ENCODE measurements around the gene TCL1B.
"Not testable (repeated sequence)": the region's sequence is repeated elsewhere in the genome, so short reads cannot be mapped to it uniquely, and the experiment has no call there.

Gene TCL1B, protein sequence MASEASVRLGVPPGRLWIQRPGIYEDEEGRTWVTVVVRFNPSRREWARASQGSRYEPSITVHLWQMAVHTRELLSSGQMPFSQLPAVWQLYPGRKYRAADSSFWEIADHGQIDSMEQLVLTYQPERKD

DNA sequence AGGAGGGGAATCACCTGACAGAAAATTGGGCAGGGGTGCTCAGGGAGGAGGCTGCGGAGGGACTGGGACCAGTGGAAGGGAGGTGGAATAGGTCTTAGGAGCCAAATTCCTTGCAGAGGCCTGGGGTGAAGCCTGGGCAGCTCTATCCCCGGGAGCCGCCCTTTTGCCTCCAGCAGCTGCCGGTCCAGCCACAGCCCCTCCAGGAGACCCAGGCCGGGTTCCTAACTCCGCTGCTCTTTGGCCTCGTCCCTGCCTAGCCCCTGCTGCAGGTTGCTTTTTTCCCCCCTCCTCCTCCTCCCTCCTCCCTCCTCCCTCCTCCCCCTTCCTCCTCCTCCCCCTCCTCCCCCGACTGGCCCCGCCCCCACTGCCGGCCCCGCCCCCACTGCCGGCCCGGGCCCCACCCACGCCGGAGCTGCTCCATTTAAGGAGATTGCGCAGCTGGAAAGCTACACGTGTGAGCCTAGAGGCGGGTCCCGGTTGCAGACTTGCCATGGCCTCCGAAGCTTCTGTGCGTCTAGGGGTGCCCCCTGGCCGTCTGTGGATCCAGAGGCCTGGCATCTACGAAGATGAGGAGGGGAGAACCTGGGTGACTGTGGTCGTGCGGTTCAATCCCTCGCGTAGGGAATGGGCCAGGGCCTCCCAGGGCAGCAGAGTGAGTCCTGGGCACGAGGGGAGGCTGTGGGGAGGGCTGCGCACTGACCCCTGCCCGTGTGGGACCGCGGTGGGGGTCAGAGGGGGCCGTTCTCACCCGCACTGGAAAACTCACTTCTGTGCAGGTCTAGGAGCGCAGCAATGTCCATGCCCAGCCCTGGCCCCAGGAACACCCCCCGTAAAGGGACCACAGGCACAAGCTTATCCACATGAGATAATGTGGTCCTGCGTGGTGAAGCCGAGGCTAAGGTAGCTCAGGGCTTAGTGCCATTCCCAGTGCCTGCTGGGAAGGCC is at the start of gene TCL1B:
Gene TCL1B (plus strand): TSS at position 449 of the 945 bp plus-strand sequence. CDS start 42 bp downstream, at position 491.
- FAIRE-seq, result no peak

DNA sequence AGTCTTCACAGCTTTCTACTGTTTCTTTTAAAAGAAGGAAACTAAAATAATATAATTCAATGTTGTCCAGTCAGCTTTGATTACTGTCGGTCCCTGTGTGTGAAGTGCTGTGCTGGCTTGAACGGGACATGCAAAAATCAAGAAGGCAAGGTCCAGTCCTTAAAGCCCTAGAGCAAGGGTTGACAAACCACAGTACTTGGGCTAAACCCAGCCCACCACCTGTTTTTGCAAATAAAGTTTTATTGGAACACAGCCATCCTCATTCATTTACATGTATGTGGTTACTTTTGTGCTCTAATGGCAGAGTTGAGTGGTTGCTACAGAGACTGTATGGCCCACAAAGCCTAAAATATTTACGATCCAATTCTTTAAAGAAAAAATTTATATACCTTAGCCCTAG is 41.2 kb upstream of the TCL1B start:
- FAIRE-seq, result no peak

DNA sequence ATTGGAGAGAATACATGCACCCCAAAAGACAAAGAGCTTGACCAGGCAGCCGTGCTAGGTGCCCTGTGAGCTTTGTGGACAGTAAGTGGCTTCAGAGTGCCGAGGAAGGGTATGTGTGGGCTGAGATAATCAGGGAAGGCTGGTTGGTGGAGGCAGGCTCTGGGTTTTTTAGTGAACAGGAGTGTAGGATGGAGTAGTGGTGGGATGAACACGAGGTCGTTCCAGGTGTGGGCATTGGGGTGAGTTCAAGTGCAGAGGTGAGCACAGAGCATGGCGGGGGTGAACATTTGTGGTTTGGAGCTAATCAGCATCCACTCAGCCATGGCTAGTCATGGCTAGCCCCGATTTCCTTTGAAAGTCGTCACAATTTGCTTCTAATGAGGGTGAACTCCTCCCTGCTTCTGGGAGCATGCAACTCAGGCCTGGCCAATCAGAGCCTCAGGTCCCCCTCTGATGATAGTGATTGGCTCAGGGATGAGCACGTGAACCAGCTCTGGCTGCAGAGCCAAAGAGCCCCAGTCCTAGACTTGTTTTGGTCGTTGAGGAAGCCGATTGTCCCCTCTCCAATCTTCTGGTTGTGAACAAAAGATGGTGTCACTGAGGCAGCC is 40.7 kb upstream of the TCL1B start:
- no peak for FAIRE-seq

DNA sequence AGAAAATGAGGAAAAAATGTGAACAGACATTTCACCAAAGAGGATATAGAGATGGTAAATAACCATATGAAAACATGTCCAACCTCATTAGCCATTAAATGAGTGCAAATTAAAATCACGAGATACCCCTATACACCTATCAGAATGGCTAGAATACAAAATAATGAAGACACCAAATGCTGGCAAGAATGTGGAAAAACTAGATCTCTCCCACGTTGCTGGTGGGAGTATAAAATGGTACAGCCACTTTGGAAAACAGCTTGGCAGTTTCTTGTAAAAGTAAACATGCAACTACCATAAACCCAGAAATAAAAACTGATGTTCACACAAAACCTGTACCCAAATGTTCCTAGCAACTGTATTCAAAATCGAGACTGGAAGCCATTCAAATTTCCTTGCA is 38.3 kb upstream of the TCL1B start:
- FAIRE-seq, result no peak

DNA sequence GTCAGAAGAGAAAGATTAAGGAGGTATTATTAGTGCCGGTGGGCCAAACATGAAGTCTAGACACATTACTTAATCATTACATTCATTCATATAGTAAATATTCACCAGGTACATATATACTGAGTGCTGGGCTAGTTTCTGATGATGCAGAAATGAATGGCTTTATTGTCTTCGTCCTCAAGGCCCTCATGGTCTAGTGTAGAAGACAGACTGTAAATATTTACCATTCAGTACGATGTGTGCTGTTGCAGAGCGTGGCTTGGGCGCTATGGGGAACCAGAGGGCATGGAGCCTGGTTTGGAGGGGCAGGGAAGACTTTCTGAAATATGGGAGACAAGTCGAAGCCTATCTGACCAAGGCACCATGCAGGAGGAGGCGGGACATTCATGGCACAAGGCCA is 37.0 kb upstream of the TCL1B start:
- no peak for FAIRE-seq

DNA sequence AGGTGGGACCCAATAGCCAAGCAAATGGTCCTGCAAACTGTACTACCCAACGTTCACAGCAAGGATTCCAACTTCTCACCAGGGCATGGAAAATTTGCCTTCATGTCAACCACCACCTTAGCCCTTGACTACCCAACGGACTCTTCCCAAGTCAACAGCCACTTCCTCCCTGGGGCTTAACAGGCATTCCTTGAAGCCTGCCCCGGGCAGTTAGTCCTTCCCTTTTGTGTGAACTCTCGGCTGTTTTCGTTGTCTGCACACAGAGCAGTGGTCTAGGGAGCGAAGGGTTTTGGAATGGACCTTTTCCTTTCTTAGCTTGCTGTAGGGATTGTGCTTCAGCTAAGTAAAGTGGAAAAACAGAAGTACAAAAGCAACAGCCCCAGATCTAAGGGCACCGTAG is 35.2 kb upstream of the TCL1B start:
- FAIRE-seq, result no peak

DNA sequence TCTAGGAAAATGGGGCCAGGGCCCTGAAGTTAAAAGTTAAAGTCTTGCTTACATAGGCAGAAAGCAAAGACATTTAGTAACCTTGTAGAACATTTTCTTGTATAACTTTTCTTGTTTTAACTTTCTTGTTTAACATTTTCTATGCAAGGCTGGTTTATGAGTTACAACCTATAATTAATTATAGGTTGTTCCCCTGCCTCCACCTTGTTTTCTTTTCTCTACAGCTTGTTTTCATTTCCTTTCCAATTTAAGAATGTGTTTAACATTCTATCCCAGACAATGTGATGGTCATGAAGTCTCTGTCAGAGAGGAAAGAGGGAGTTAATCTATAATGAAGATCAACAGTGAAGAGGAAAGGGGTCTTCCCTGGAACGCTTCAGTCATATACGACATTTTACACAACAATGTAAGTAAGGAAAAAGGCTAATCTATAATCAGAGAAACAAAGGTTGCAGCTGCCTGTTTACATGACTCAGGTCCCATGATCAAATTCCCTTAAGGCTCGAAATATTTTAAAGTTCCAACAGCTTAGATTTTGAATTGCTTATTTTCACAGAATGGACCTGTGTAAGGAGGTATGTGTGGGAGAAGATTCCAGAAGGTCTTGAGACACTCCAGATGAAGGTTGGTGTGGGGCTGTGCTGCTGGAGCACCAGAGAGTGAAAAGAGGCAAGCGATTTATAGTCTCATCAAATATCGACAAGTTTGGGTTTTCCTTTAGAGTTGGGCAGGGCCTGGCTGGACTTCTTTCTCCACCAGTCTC is 34.2 kb upstream of the TCL1B start:
- peak; percentile 99 for FAIRE-seq

DNA sequence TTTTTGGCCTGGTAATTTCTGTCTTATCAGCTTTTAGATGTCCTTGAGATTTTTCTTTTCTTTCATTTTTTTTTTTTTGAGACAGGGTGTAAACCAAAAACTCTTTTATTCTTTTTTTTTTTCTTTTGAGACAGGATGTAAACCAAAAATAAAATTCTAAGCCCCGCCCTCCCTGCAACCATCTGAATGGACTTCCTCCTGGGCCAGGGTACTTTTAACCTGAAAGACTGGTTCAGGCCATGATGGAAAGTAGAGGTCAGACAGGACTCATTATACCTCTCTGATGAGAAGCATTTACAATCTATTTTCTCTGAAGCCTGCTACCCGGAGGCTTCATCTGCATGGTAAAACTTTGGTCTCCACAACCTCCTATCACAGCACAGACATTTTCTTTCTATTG is 33.5 kb upstream of the TCL1B start:
- FAIRE-seq, result no peak

DNA sequence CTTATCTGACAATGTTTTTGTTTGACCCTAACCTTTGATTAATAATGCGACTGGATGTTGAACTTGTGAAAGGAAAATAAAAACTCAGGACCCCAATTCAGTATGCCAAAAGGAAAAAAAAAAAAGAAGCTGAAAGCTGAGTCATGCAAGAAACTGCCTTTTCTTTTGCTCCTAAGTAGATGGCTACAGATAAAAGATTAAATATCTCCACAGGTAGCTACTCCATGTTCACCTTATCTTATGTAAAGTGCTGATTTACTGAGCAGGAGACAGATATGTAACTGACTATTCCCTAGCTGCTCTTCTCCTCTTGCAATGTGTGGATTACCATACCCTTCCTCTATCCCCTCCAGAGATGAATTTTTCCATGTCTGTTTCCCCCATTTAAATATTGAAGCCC is 30.8 kb upstream of the TCL1B start:
- no peak for FAIRE-seq

DNA sequence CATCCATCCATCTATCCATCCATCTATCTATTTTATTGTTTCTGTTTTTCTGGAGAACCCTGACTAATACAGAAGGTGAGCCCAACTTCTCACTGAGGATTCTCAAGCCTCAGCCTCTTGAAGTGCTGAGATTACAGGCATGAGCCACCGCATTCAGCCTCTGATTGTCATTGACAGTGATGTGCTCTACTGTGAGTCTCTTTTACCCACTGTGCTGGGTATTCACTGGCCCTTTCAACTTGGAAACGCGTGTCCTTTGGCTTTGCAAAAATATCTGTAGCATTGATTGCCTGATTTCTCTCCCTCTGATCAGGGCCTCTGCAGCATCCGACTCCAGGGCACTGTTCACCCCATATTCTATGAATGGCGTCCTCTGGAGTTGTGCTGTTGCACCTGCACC is 29.6 kb upstream of the TCL1B start:
- FAIRE-seq, result no peak

DNA sequence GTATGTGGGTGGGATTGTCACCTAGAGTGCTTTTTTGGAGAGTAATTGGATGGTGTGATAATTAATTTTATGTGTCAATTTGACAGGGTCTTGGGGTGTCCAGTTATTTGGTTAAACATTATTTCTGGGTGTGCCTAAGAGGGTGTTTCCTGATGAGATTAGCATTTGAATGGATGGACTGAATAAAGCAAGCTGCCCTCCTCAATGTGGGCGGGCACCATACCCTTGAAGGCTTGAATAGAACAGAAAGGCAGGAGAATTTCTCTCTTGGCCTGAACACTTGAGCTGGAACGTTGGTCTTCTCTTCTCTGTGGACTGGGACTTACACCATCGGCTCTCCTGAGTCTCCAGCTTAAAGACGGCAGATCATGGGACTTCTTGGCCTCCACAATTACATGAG is 28.8 kb upstream of the TCL1B start:
- no peak for FAIRE-seq

DNA sequence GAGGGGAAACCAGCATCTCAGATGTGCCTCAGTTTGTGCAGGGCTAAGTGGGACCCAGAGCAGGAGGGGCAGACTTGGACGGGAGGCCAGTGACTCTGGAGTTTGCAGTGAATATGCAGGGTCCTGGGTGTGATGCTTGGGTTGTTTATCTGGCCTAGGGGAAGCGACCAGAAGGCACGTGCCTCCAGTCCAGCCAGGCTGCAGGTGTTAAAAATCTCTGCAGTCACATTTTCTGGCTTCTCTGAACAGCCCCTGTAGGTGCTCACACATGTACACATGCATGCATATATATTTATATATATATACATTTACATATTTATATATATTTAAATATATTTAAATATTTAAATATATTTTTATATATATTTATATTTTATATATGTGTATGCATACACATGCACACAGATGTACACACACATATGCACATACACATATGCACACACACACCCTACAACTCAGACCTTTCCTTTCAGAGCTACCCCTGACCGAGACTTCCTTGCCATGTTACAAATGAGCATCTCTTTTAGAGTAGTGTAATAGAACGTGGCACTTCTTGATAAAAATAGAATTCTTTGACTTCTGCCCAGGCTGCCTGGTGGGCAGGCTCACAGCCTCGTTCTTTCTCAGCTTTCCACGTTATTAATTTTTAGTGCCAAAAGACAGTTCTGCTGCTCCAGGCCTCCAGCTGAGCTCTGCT is 26.8 kb upstream of the TCL1B start:
- no peak for FAIRE-seq

DNA sequence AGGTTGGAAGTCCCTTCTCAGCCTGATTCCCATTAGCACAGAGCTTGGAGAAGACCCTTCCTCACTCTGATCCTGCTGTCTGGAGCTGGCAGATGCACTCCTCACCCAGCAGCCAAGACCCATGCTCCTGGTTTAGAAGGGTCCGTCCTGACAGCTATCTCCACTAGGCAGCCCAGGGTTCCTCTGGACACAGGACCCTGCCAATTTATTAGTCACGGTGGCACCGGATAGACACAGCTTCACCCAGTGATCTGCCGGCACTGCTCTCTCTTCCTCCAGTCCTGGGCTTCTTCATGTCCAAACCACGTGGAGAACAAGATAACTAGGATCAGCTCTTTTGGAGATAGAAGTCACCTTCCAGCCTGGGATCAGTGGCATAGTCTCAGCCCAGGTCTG is 26.2 kb upstream of the TCL1B start:
- no peak for FAIRE-seq

DNA sequence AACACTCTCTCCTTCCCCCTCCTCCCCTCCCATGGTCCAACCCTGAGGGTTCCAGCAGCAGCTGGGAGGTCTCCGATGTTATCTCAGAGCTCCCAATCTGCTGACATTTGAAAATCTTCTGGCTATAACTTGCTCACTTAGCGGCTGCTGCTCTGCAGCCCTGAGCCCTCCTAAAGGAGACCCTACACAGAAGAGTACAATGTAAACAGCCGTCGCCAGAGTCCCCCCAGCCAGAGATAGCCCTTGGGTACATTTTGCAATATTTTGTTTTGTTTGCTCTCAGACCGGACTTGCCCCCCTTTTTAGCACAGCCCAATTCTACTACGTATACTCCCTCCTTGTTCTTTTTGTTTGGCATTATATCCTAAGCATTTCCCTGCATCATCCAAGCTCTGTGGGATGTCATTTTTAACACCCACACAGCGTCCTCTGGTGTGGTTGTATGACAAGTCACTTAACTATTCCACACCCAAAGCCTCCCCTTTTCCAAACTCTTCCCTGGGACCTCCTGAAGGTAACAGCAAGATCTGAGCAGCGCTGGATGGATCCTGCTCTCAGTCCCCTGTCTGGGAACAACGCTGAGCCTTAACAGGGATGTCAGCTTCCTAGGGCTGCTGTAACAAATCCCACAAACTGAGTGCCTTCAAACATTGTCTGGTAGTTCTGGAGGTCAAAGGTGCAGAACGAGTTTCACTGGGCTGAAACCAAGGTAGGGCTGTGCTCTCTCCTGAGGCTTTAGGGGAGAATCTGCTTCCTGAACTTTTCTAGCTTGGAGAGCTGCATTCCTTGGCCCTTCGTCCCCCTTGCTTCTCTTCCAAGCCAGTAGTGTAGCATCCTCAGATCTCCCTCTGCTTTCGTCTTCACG is 25.3 kb upstream of the TCL1B start:
- no peak for FAIRE-seq

DNA sequence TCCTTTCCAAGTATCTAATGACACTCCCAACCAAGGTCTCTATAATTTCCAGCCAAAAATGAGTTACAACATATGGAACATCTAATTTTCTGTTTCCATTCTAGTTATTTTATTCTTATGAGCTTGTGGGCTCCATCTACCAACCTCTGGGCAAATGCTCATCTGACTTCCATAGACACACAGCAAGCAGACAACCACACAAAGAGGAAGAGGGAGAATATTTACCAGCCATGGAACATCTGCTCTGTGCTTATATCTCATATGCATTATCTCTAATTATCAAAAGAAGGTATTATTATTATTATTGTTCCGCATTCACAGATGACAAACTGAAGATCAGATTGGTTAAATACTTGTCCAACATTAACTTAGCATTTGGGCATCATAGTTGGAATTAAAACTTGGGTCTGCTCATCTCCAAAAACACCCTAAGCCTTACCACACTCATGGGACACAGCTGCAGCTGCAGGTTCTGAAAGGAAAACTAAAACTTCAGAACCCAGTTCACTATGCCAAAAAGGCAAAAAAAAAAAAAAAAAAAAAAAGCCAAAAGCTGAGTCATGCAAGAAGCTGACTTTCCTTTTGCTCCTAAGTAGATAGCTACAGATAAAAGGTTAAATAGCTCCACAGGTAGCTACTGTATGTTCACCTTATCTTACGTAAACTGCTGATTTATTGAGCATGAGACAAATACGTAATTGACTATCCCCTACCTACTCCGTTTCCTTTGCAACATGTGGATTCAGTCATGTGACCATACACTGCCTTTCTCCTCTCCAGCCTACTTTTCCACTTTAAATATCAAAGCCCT is 23.6 kb upstream of the TCL1B start:
- FAIRE-seq, result no peak

DNA sequence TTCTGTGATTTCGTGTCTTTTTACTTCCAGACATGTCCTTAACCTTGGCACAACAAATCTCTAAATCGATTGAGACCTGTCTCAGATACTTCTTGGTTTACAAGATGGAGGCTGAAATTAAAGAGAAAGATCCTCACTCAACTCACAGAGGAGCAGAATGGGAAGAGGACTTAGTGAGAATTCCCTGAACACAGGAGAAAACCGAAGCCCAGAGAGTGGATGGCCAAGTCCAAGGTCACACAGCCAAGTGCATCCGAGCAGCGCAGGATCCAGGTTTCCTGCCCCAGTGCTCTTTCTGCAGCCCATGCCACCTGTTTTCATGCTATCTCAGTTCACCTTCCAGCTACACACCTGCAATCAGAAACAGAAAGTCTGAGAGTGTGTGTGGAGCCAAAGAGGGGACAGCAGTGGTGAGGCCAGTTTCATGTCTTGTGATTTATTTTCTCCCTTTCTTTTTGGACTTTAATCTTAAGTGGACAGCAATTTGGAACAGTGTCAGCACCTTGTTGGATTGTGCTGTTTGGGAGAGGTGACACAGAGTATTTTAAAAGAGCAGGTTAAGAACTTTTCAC is 22.9 kb upstream of the TCL1B start:
- FAIRE-seq, result no peak

DNA sequence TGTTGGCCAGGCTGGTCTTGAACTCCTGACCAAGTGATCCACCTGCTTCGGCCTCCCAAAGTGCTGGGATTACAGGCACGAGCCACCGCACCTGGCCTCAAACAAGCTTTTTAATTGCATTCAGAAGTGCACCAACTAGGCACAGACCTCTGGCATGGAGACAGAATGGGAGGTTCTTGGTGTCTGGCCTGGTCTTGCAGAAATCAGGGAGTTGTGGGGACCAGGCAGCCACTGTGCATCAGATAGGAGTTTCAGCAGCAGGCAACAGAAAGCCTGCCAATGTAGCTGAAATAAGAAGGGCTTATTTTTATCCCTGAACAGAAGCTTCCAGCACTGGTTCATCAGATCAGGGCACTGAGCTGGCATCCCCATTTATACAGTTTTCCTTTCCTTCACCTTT is 22.2 kb upstream of the TCL1B start:
- no peak for FAIRE-seq

DNA sequence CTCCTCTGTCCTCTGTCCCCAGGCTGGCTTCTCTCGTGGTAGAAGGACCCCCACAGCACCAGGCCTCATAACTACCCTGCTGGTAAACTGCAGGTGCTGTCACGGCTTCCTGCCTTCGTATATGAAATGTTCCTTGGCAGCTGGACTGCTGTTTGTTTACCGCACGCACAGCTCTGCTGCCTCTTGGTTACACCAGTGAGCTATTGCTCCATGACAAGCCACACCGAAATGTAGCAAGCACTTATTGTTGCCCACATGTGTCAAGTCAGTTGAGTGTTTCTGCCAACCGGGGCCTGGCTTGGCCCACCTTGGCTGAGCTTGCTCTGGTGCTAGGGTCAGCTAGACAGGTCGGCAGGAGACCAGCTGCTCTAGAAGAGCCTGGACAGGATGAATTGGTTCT is 21.7 kb upstream of the TCL1B start:
- no peak for FAIRE-seq

DNA sequence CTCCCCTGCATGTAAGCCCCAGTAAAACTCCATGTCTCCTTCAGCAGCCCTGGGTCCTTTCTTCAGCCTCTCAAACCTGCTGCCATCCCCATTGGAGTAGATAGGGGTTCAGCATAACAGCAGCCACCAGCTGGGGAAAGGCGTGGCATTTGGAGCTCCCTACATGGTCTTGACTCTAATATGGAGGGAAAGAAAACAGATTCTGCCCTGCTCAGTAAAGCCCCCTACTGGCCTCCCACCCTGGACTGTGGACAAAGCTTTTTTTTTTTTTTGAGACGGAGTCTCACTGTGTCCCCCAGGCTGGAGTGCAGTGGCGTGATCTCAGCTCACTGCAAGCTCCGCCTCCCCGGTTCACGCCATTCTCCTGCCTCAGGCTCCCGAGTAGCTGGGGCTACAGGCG is 20.7 kb upstream of the TCL1B start:
- FAIRE-seq, result not testable (repeated sequence)

DNA sequence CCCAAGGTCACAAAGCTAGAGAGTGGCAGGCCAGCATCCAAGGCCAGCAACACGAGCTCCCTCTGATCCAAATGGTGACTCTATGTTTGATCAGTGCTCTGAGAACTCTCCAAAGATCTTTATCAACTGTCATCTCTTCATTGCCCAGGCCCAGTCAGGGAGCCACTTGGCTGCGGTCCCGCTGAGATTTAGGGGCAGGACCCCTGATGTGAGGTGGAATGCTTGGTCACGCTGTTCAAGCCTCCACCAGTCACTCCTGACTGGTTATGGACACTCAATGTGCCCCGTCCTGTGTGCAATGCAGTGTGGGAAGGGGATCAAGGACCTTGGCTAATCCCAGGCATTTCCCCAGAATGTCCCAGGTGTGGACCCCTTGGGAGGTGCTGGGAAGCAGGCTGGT is 19.8 kb upstream of the TCL1B start:
- no peak for FAIRE-seq

All from endometrium (tissue), 2 donors.